ENCODE measurements around the gene ROCK2. TPM values are rescaled to one million over a fixed set of nuclear protein-coding genes. Genes with fewer than 3 reads are reported as not detected.

ROCK2 gene
- total and polyA plus RNA-seq, 9 of the 15 experiments (the other 6 are each of a cell fraction or from before 2014, with no cell fraction given) = 4.9 to 30.6 (median 14.3) TPM

DNA sequence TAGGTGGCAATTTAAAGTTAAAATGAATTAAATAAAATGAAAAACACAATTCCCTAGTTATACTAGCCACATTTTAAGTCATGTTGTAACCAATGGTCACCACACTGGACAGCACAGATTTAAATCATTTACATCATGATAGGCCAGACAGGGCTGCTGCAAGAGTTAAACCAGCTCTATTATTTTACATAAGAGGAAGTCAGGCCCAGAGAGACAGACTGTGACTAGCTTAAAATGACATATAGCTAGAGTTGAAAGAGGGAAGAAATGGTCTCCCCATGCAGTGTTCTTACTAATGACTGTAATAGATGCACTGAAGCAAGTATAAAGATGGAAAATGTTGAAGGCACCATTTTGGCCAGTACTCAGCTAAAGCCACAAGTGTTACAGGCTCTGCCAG is 119.5 kb downstream of the ROCK2 start:
- Histone ChIP-seq H4K20me1 (replicated peaks; ENCODE audit: control insufficient read depth, insufficient read depth, low read length) (no peaks in the 10 kb centered on the region), H3K4me1 (replicated peaks in 1 of 2; ENCODE audit: control insufficient read depth in 2 of 2, insufficient read depth in 2 of 2, low read length in 2 of 2) (peaks cover 5 to 6% of the 10 kb centered on the region in 2 experiments; a peak in 2 of 5 replicates), H3K4me3 (no peak overlapping the region), H3K79me2 (ENCODE audit: control insufficient read depth, insufficient read depth, low read length) (no peaks in the 10 kb centered on the region), H3K9me3 (replicated peaks; ENCODE audit: control insufficient read depth, insufficient read depth, low read depth, low read length) (no peaks in the 10 kb centered on the region), H3K36me3 (ENCODE audit: control insufficient read depth, insufficient read depth, low read length) (peaks cover 18% of the 10 kb centered on the region), H2AFZ (ENCODE audit: low read depth, low read length) (no peak overlapping the region), H3K27me3 (ENCODE audit: control insufficient read depth in 2 of 2, insufficient read depth in 2 of 2, low read length in 2 of 2) (no peaks in the 10 kb centered on the region), H3K27ac (ENCODE audit: extremely low read depth, low read depth, low read length) (no peak overlapping the region), H3K4me2 (ENCODE audit: insufficient read depth, low read length) (no peak overlapping the region), H3K9me1 (ENCODE audit: control insufficient read depth, insufficient read depth, low read length) (no peaks in the 10 kb centered on the region), H3K9ac (ENCODE audit: insufficient read depth in 1 of 2, low read depth in 2 of 2, low read length in 2 of 2) (no peak overlapping the region)
- ChIA-PET POLR2A (no interaction called here), CTCF (ENCODE audit: low intra/inter-chr PET ratio) (no interaction called here)
- in situ Hi-C loops (cut with MboI) = loop anchor here (25.0 kb wide), 1 partner anchor 187 kb away; no protein-coding TSS in a partner anchor
- peak; percentile 48; the same call in 2 of the 3 replicates for ATAC-seq
- FAIRE-seq = peak; percentile 40
- no peak for TF ChIP-seq DNMT1 (IDR thresholded peaks at IDR 0.05)
- peak in 1 of 2 experiments; percentile 54; a peak in 1 of 4 replicates for TF ChIP-seq RCOR1 (IDR thresholded peaks at IDR 0.05; ENCODE audit: borderline replicate concordance in 1 of 2, low read depth in 2 of 2, low read length in 2 of 2)
- intact Hi-C loops (cut with micrococcal nuclease) = loop anchor here (10.0 kb wide), 1 partner anchor 360 kb away; no protein-coding TSS in a partner anchor
- DNase-seq (ENCODE audit: extremely low read depth in 1 of 4, low spot score in 3 of 4) = no peak
- BruUV-seq (replicated peaks) = no TSS peak

- Histone ChIP-seq H3K27ac (ENCODE audit: extremely low read depth, low read depth, low read length) (no peak overlapping the region), H3K4me3 (no peak overlapping the region), H3K9me1 (ENCODE audit: control insufficient read depth, insufficient read depth, low read length) (no peaks in the 10 kb centered on the region), H3K79me2 (ENCODE audit: control insufficient read depth, insufficient read depth, low read length) (no peaks in the 10 kb centered on the region), H4K20me1 (replicated peaks; ENCODE audit: control insufficient read depth, insufficient read depth, low read length) (no peaks in the 10 kb centered on the region), H3K9me3 (replicated peaks; ENCODE audit: control insufficient read depth, insufficient read depth, low read depth, low read length) (no peaks in the 10 kb centered on the region), H2AFZ (ENCODE audit: low read depth, low read length) (no peak overlapping the region), H3K4me2 (ENCODE audit: insufficient read depth, low read length) (no peak overlapping the region), H3K27me3 (ENCODE audit: control insufficient read depth in 2 of 2, insufficient read depth in 2 of 2, low read length in 2 of 2) (no peaks in the 10 kb centered on the region), H3K36me3 (ENCODE audit: control insufficient read depth, insufficient read depth, low read length) (peaks cover 23% of the 10 kb centered on the region), H3K9ac (ENCODE audit: insufficient read depth in 1 of 2, low read depth in 2 of 2, low read length in 2 of 2) (no peak overlapping the region), H3K4me1 (replicated peaks in 1 of 2; ENCODE audit: control insufficient read depth in 2 of 2, insufficient read depth in 2 of 2, low read length in 2 of 2) (0 out of 5 replicates have a peak, but pooled peaks cover 0 to under 1% of the 10 kb centered on the region in 2 experiments)
- ATAC-seq = no peak
- DNase-seq (ENCODE audit: extremely low read depth in 1 of 4, low spot score in 3 of 4) = no peak
- no TSS peak for BruUV-seq (replicated peaks)
- in situ Hi-C loops (cut with MboI) (no loop called here), intact Hi-C loops (cut with micrococcal nuclease) (loop anchor here (10.0 kb wide), 1 partner anchor 362 kb away; no protein-coding TSS in a partner anchor)
- 80% methylated on average over 5 of the region's 5 CpGs for WGBS (ENCODE audit: insufficient coverage, low coverage, missing lambda C conversion rate)
- POLR2A ChIA-PET = no interaction called here
- CTCF ChIA-PET (ENCODE audit: low intra/inter-chr PET ratio) = no interaction called here
- no peak for FAIRE-seq
- TF ChIP-seq CBX5 (IDR thresholded peaks at IDR 0.05; ENCODE audit: borderline replicate concordance, low read depth) = no peak
- TF ChIP-seq, protein P1, sequence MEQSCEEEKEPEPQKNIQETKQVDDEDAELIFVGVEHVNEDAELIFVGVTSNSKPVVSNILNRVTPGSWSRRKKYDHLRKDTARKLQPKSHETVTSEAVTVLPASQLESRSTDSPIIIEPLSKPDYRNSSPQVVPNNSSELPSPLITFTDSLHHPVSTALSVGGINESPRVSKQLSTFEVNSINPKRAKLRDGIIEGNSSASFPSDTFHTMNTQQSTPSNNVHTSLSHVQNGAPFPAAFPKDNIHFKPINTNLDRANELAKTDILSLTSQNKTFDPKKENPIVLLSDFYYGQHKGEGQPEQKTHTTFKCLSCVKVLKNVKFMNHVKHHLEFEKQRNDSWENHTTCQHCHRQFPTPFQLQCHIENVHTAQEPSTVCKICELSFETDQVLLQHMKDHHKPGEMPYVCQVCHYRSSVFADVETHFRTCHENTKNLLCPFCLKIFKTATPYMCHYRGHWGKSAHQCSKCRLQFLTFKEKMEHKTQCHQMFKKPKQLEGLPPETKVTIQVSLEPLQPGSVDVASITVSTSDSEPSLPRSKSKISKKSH (CRISPR knock-in tag; IDR thresholded peaks at IDR 0.05) = no peak
- TF ChIP-seq OTX1 (CRISPR knock-in tag; IDR thresholded peaks at IDR 0.05) = no peak
- no peak for TF ChIP-seq SMARCA4 (IDR thresholded peaks at IDR 0.05)
- TF ChIP-seq RBM39 (optimal IDR thresholded peaks at IDR 0.05; ENCODE audit: low read depth, low read length) = no peak
Measured at GRCh38 chr2:11222845-11223244, 121.6 kb downstream of the ROCK2 start.
